Activated CD4-positive, alpha-beta T cell treated with anti-CD3 and anti-CD28 coated beads for 48 hours (primary cell): ENCODE measurements around the gene ZPR1.
"Not testable (repeated sequence)": the region's sequence is repeated elsewhere in the genome, so short reads cannot be mapped to it uniquely, and the experiment has no call there.

Experiments used
- DNase-seq: peaks from one replicate; pipeline ENCODE4 v3.0.0-alpha.2; 2020

The ZPR1 gene

DNA sequence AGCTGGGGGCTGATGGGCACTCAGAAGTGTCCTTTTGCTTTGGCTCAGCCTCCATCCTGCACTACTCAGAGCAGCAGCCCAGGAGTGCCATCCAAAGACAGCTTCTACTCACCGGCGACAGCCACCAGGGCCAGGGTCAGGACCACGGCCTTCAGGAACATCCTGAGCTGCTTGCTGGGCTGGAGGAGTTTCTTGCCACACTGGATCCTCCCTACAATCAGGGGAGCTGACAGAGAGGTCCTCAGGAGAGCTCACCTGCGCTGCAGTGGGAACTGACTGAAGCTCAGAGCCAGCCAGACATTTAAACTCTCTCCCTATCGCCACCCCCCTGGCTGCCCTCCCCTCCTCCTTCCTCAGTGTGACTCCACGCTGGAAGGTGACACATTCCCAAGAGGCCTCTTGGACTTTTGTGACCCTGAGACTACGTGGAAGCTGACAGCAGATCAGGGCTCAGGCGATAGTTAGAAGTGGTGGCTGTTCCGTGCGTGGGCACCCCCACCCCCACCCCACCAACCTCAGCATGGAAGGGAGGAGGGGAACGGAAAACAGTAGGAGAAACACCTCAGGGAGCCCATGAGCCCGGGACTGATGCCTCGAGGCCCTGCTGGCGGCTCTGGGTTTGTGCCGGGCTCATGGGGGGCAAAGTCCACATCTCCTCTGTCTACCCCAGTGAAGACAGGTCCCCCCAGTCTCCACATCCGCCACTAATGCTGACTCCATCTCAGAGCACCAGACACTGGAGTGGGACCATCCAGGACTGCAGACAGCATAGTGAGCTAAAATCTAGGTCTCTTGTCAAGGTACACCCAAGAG is 35.4 kb upstream of the ZPR1 start, which contains the start of gene APOA4:
Gene APOA4 (minus strand): TSS at position 274 of the 813 bp plus-strand sequence. CDS start 113 bp downstream, at position 161.
- no peak for DNase-seq

- DNase-seq = no peak
Measured at GRCh38 chr11:116822575-116822974, 34.8 kb upstream of the ZPR1 start.

GRCh38 chr11:116821050-116821918 is 33.5 kb upstream of the ZPR1 start:
- DNase-seq = no peak

DNA sequence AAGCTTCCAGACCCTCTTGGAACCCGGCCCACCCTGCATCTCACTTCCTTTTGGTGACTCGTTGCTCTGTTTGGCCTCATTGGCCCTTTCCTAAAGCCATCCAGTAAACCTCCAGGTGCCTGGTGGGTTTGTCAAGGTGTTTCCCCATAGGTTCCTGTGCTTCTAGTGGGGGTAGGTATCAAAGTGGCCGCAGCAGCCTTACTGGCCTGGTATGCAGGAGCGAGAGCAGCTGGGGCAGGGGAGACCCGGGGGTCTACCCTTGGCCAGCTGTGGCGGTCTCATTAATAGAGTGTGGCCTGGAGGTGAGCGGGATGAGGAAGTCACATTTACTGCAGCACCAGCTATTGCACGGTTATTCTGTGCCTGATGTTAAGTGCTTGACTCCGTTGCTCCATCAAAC is 31.2 kb upstream of the ZPR1 start:
- no peak for DNase-seq

DNA sequence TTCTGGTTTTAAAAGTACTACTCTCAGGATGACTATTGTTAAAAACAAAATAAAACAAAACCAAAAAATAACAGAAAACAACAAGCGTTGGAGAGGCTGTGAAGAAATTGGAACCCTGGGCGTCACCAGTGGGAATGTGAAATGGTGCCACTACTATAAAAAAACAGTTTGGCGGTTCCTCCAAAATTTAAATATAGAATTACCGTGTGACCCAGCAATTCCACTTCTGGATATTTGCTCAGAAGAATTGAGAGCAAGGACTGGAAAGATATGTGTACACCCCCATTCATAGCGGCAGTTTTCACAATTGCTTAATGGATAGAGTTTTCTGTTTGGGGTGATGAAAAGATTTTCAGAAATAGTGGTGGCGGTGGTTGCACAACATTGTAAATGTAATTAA is 26.7 kb upstream of the ZPR1 start:
- DNase-seq = no peak

- DNase-seq = no peak
Measured at GRCh38 chr11:116813781-116814471, 26.1 kb upstream of the ZPR1 start.

DNA sequence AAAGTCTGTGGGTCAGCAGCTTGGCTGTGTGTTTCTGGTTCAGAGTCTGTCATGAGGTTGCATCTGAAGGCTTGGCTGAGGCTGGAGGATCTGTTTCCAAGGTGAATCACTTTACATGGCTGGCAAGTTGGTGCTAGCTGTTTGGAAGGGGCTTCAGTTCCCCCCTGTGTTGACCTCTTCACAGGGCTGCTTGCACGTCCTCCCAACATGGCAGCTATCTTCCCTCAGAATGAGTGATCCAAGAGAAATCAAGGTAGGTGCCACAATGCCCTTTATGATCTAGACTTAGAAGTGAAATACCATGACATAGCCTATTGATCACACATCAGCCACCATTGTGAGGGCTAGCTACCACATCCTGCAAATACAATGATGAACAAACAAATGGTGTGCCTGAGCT is 25.3 kb upstream of the ZPR1 start:
- DNase-seq = no peak

DNA sequence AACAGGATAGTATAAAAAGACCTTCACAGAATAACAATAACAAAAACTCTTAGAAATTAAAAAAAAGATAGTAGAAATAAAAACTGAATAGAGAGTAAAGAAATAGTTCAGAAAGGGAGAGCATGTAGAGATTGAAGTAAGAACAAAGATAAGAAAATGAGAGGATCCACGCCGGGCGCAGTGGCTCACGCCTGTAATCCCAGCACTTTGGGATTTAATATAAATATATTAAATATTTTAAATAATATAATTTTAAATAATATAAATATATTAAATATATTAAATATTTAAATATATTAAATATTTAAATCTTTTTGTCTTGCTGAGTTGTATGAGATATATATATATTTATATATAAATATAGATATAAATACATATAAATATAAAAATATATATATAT is 24.3 kb upstream of the ZPR1 start:
- DNase-seq = no peak

- no peak for DNase-seq
Measured at GRCh38 chr11:116811194-116811593, 23.4 kb upstream of the ZPR1 start.

DNA sequence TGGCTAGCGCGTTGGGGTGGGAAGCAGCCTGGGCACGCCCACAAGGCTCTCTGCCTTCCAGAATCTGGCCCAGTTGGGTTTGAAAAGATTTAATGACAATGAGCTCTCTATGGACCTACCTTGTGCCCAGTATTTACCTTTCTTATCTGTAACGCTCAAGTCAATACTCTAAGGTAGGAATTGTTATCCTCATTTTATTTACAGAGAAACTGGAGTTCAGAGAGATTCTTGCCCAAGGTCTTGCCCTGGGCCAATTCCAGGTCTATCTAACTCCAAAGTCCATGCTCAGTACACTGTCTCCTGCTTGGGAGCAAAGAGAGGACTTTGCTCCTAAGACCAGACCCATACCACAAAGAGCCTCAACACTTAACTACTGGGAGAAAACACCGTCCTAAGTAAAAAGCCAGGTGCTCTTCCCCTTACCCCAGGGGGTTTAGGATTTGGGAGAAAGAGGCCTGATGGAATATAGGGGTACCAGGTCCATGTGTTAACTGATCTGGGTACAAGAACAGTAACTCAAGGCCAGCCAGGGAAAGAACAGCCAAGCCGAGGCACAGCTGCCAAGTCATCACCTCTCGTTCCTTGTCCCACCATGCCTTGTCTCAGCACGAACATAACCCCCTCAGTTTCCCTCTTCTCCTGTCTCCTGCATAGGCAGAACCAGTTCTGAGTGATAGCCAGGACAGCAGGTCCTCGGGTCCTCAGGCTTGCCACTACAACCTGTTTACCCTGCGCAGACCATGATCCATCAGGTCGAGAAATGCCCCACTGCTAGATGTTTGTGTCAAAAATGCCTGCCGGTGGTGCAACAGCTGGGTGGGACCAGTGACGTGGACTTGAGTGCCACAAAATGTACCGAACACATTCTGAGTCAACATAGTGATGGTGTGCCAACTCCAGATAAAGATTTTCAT is 20.7 kb upstream of the ZPR1 start:
- no peak for DNase-seq

DNA sequence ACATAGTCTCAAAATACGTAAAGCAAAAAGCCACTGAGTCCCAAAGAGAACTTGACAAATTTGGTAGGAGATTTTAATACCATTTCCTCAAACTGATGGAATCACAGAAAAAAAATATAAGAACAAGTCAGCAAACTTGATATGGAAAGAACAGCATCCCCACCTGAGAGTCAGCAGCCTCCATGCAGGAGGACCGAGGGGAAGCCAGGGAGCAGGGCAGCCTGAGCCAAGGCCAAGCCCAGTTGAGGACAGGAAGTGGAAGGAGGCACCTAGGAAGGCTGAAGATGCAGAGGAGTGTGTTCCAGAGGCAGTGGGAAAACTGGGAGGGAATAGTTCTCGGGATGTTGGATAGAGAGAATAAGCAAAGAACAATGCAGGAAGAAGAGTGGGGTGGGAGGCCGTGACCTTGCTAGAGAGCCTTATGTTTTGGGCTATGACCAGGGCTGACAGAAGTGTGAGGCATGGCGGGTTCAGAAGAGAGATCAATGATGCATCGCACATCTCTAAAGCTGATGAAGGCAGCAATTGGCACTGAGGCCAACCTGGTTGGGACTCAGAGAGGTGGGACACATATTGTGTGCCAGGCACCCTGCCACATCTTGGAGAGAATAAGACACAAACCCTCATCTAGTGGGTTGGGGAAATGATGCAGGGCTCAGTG is 19.9 kb upstream of the ZPR1 start:
- DNase-seq = no peak

- DNase-seq = no peak
Measured at GRCh38 chr11:116804001-116804400, 16.2 kb upstream of the ZPR1 start.

GRCh38 chr11:116801662-116802061 is 13.8 kb upstream of the ZPR1 start:
- DNase-seq = not testable (repeated sequence)

DNA sequence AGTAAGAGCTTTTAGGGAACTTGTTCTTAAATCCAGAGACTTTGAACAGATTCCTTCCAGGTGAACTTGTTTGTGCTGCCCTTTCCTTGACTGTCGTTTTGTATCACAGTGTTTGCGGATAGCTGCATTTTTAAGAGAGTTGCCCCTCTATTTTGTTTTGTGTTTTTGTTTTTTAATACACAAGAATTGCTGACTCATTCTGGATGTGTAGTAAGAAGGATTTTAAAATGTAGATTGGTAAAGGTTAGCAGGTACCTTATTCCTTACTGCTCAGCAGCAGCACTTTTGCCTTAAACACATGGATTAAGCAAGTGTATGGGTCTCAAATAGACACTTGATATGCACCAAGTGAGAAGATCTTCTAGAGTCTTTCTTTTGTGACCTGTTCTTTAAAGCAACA is 12.8 kb upstream of the ZPR1 start:
- DNase-seq = no peak

DNA sequence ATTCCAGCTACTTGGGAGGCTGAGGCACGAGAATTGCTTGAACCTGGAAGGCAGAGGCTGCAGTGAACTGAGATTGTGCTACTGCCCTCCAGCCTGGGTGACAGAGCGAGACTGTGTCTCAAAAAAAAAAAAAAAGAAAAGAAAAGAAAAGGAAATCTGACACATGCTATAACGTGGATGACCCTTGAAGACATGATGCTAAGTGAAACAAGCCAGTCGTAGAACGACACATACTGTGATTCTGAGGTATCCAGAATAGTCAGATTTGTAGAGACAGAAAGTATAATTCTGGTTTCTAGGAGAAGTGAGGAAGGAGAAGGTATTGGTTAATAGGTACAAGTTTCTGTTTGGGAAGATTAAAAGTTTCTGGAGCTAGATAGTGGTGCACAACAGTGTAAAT is 10.5 kb upstream of the ZPR1 start:
- DNase-seq = no peak

- DNase-seq = no peak
Measured at GRCh38 chr11:116797816-116798215, 10.0 kb upstream of the ZPR1 start.

- DNase-seq = no peak
Measured at GRCh38 chr11:116796548-116796947, 8.7 kb upstream of the ZPR1 start.

- DNase-seq = no peak
Measured at GRCh38 chr11:116794851-116795250, 7.0 kb upstream of the ZPR1 start.

- no peak for DNase-seq
Measured at GRCh38 chr11:116793772-116794097, 5.9 kb upstream of the ZPR1 start.

DNA sequence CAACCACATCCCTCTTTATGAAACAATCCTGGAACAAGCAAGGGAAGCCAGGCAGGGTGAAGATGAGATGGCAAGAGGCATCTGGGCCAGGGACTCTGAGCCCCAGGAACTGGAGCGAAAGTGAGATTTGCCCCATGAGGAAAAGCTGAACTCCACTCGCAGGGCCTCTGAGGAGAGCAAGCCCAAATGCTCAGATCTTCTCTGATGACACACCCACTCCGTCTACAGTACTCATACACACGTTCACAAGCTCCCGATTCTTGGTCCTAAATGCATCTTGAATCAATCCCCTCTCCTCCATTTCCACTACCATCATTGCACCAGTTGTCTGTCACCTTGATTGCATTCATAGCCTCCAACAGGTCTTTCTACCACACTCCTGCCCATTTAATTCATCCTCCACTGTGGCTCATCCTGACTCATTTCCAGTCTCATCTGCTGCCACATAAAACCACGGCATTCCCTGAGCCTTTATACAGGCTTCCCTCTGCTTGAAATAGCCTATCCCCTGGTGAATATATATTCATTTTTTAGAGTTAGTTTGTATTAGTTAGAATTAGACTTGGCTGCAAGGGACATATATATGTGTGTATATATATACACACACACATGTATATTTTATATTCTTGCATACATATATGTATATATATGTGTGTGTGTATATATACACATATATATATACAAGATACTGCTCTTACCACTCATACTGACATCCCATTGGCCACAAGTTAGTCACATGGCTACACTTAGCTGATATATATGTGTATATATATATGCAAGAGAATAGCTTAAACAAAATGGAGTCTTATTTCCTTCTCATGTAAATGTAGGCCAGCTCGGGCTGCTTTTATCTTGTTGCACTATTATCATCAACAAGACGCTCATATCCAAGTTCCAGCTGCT is 5.3 kb upstream of the ZPR1 start:
- DNase-seq = no peak
